22Rv1 (cell line): Measurements from ENCODE around the gene NMU.

Source experiments
- H3K27ac ChIP-seq: fragments of 450-650 bp; 2 replicates; pipeline ENCODE4 v1.5.1; 2017
- ZFX ChIP-seq: fragments of 450-650 bp; IDR thresholded peaks from 2 replicates; pipeline ENCODE4 v1.6.1; 2017; ENCODE audit warnings: antibody characterized with exemption, borderline replicate concordance
- TF ChIP-seq, protein P1 (sequence below): fragments of 450-650 bp; IDR thresholded peaks from 2 replicates; pipeline ENCODE4 v1.5.1; 2017; ENCODE audit warnings: mild to moderate bottlenecking

The NMU gene

DNA sequence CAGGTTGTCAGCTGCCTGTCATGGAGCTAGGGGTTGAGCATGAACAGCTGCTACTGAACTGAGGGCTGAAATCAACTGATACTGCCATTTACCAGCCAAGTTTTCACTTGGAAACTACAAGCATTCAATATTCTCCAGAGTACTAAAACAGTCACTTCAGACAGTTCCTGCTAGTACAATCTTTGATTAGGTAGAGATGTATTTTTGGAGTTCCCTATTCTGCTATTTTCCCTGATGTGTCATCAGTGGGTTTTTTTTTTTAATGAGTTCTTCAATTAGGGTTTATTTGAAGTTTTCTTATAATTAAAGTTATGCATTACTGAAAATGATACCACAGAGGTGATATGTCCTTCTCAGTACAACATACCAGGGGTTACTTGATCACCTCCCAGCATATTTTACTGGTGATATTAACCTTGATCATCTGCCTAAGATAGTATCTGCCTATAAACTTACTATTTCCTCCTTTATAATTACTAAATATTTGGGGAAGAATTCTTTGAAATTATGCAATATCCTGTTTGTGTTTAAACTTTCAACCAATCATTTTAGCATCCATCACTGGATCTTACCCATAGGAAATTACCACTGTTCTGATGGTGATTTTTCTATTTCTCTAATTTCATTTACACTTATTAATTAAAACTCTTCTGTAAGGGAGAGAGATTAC is 57.6 kb downstream of the NMU start:
- TF ChIP-seq, protein P1, sequence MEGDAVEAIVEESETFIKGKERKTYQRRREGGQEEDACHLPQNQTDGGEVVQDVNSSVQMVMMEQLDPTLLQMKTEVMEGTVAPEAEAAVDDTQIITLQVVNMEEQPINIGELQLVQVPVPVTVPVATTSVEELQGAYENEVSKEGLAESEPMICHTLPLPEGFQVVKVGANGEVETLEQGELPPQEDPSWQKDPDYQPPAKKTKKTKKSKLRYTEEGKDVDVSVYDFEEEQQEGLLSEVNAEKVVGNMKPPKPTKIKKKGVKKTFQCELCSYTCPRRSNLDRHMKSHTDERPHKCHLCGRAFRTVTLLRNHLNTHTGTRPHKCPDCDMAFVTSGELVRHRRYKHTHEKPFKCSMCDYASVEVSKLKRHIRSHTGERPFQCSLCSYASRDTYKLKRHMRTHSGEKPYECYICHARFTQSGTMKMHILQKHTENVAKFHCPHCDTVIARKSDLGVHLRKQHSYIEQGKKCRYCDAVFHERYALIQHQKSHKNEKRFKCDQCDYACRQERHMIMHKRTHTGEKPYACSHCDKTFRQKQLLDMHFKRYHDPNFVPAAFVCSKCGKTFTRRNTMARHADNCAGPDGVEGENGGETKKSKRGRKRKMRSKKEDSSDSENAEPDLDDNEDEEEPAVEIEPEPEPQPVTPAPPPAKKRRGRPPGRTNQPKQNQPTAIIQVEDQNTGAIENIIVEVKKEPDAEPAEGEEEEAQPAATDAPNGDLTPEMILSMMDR = no peak
- TF ChIP-seq ZFX = no peak
- no peak overlapping the region for H3K27ac ChIP-seq

DNA sequence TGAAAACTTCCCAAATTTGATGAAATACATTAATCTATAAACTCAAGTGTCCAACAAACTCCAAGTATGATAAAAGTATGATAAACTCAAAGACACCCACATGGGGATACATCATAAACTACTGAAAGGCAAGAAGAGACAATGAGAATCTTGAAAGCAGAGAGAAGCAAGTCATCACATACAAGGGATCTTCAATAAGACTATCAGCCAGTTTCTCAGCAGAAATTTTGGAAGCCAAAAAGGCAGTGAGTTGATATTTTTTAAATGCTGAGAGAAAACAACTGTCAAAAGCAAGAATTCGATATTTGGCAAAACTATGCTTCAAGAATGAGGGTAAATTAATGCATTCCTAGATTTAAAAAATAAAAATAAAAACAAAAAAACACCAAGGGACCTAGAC is 60.6 kb downstream of the NMU start:
- H3K27ac ChIP-seq = no peak overlapping the region
- no peak for TF ChIP-seq ZFX
- TF ChIP-seq, protein P1 = no peak

GRCh38 chr4:55574252-55574651 is 61.8 kb downstream of the NMU start:
- TF ChIP-seq ZFX = no peak
- TF ChIP-seq, protein P1 = no peak

GRCh38 chr4:55571806-55572205 is 64.3 kb downstream of the NMU start:
- TF ChIP-seq, protein P1 = no peak
- no peak for TF ChIP-seq ZFX
- H3K27ac ChIP-seq = no peak overlapping the region

More at GRCh38 chr4:55574252-55574651, 61.8 kb downstream of the NMU start:
- H3K27ac ChIP-seq = no peak overlapping the region

- TF ChIP-seq, protein P1 = no peak
- no peak for TF ChIP-seq ZFX
- no peak overlapping the region for H3K27ac ChIP-seq
Measured at GRCh38 chr4:55568905-55569504, 67.1 kb downstream of the NMU start.

- H3K27ac ChIP-seq = no peak overlapping the region
- TF ChIP-seq, protein P1 = no peak
- TF ChIP-seq ZFX = no peak
Measured at GRCh38 chr4:55561889-55562288, 74.2 kb downstream of the NMU start.

- no peak for TF ChIP-seq ZFX
- TF ChIP-seq, protein P1 = no peak
- no peak overlapping the region for H3K27ac ChIP-seq
Measured at GRCh38 chr4:55560096-55560495, 76.0 kb downstream of the NMU start.
